ENCODE results near the gene RANBP3. TPM values are rescaled to one million over a fixed set of nuclear protein-coding genes. Genes with fewer than 3 reads are reported as not detected.

RANBP3 gene
- total RNA-seq, 1 experiment from 2014 or later: 59.5 TPM

GRCh38 chr19:5958851-5959122, 19.2 kb downstream of the RANBP3 start:
- intact Hi-C loops (cut with micrococcal nuclease): no loop called here
- no TSS peak for BruUV-seq (replicated peaks)
- no peaks in the 10 kb centered on the region for H3K27me3 Mint-ChIP-seq (ENCODE audit: insufficient read depth, unreplicated experiment)
- no peak overlapping the region for H3K27ac Mint-ChIP-seq (ENCODE audit: low read depth, unreplicated experiment)
- ChIA-PET POLR2A (no interaction called here), CTCF (interaction anchor here (5.1 kb wide), 1 partner anchor 9 kb away, joined by 48 read pairs; no protein-coding TSS in a partner anchor)
- TF ChIP-seq, protein P1, sequence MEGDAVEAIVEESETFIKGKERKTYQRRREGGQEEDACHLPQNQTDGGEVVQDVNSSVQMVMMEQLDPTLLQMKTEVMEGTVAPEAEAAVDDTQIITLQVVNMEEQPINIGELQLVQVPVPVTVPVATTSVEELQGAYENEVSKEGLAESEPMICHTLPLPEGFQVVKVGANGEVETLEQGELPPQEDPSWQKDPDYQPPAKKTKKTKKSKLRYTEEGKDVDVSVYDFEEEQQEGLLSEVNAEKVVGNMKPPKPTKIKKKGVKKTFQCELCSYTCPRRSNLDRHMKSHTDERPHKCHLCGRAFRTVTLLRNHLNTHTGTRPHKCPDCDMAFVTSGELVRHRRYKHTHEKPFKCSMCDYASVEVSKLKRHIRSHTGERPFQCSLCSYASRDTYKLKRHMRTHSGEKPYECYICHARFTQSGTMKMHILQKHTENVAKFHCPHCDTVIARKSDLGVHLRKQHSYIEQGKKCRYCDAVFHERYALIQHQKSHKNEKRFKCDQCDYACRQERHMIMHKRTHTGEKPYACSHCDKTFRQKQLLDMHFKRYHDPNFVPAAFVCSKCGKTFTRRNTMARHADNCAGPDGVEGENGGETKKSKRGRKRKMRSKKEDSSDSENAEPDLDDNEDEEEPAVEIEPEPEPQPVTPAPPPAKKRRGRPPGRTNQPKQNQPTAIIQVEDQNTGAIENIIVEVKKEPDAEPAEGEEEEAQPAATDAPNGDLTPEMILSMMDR (IDR thresholded peaks at IDR 0.05; ENCODE audit: unreplicated experiment): no peak
- no peak for DNase-seq (ENCODE audit: unreplicated experiment)
- H3K9me3 Mint-ChIP-seq (ENCODE audit: unreplicated experiment): no peaks in the 10 kb centered on the region
- H3K4me3 Mint-ChIP-seq (ENCODE audit: unreplicated experiment): no peak overlapping the region
- peaks cover 35% of the 10 kb centered on the region for H3K4me1 Mint-ChIP-seq (ENCODE audit: insufficient read depth, unreplicated experiment)
- H3K36me3 Mint-ChIP-seq (ENCODE audit: insufficient read depth, unreplicated experiment): no peaks in the 10 kb centered on the region

- Mint-ChIP-seq H3K4me1 (ENCODE audit: insufficient read depth, unreplicated experiment) (peaks cover 37% of the 10 kb centered on the region), H3K9me3 (ENCODE audit: unreplicated experiment) (no peaks in the 10 kb centered on the region), H3K27ac (ENCODE audit: low read depth, unreplicated experiment) (no peak overlapping the region), H3K27me3 (ENCODE audit: insufficient read depth, unreplicated experiment) (no peaks in the 10 kb centered on the region), H3K36me3 (ENCODE audit: insufficient read depth, unreplicated experiment) (no peaks in the 10 kb centered on the region), H3K4me3 (ENCODE audit: unreplicated experiment) (no peak overlapping the region)
- TF ChIP-seq, protein P1 (IDR thresholded peaks at IDR 0.05; ENCODE audit: unreplicated experiment): no peak
- no peak for DNase-seq (ENCODE audit: unreplicated experiment)
- CTCF ChIA-PET: interaction anchor here (5.1 kb wide), 1 partner anchor 9 kb away, joined by 48 read pairs; no protein-coding TSS in a partner anchor
- POLR2A ChIA-PET: no interaction called here
- intact Hi-C loops (cut with micrococcal nuclease): no loop called here
- no TSS peak for BruUV-seq (replicated peaks)
Observed at GRCh38 chr19:5958074-5958850, 19.7 kb downstream of the RANBP3 start.

- peaks cover 6% of the 10 kb centered on the region for H3K36me3 Mint-ChIP-seq (ENCODE audit: insufficient read depth, unreplicated experiment)
- POLR2A ChIA-PET: interaction anchor here (0.6 kb wide), 1 partner anchor 10 kb away, joined by 3 read pairs; no protein-coding TSS in a partner anchor
- BruUV-seq (replicated peaks): no TSS peak
- TF ChIP-seq, protein P1 (IDR thresholded peaks at IDR 0.05; ENCODE audit: unreplicated experiment): no peak
- H3K4me1 Mint-ChIP-seq (ENCODE audit: insufficient read depth, unreplicated experiment): peaks cover 38% of the 10 kb centered on the region
- H3K27ac Mint-ChIP-seq (ENCODE audit: low read depth, unreplicated experiment): no peak overlapping the region
- CTCF ChIA-PET: interaction anchor here (5.1 kb wide), 1 partner anchor 10 kb away, joined by 48 read pairs; no protein-coding TSS in a partner anchor
- H3K9me3 Mint-ChIP-seq (ENCODE audit: unreplicated experiment): no peaks in the 10 kb centered on the region
- no peaks in the 10 kb centered on the region for H3K27me3 Mint-ChIP-seq (ENCODE audit: insufficient read depth, unreplicated experiment)
- intact Hi-C loops (cut with micrococcal nuclease): no loop called here
- no peak for DNase-seq (ENCODE audit: unreplicated experiment)
- H3K4me3 Mint-ChIP-seq (ENCODE audit: unreplicated experiment): no peak overlapping the region
Observed at GRCh38 chr19:5957170-5957569, 20.8 kb downstream of the RANBP3 start.

- POLR2A ChIA-PET: interaction anchor here (0.6 to 1.1 kb wide), 2 partner anchors 9 to 11 kb away, joined by 3 read pairs; no protein-coding TSS in a partner anchor
- no peaks in the 10 kb centered on the region for H3K27me3 Mint-ChIP-seq (ENCODE audit: insufficient read depth, unreplicated experiment)
- no peak overlapping the region for H3K4me3 Mint-ChIP-seq (ENCODE audit: unreplicated experiment)
- TF ChIP-seq, protein P1 (IDR thresholded peaks at IDR 0.05; ENCODE audit: unreplicated experiment): no peak
- peaks cover 10% of the 10 kb centered on the region for H3K36me3 Mint-ChIP-seq (ENCODE audit: insufficient read depth, unreplicated experiment)
- intact Hi-C loops (cut with micrococcal nuclease): no loop called here
- H3K27ac Mint-ChIP-seq (ENCODE audit: low read depth, unreplicated experiment): no peak overlapping the region
- no TSS peak for BruUV-seq (replicated peaks)
- no peaks in the 10 kb centered on the region for H3K9me3 Mint-ChIP-seq (ENCODE audit: unreplicated experiment)
- CTCF ChIA-PET: interaction anchor here (5.1 kb wide), 1 partner anchor 11 kb away, joined by 48 read pairs; no protein-coding TSS in a partner anchor
- no peak for DNase-seq (ENCODE audit: unreplicated experiment)
- H3K4me1 Mint-ChIP-seq (ENCODE audit: insufficient read depth, unreplicated experiment): peaks cover 34% of the 10 kb centered on the region
Observed at GRCh38 chr19:5956728-5957127, 21.2 kb downstream of the RANBP3 start.

Data from MCF 10A (cell line).